ENCODE data around the gene TEDC1.

- TF ChIP-seq CTCF (IDR thresholded peaks at IDR 0.05) (no peak), POLR2A (IDR thresholded peaks at IDR 0.05) (no peak)
These were observed 44.1 kb upstream of the TEDC1 start for GRCh38 chr14:105446971-105447370.
